ENCODE data around the gene AS3MT.
"Not testable (repeated sequence)": the region's sequence is repeated elsewhere in the genome, so short reads cannot be mapped to it uniquely, and the experiment has no call there.

AS3MT gene, protein sequence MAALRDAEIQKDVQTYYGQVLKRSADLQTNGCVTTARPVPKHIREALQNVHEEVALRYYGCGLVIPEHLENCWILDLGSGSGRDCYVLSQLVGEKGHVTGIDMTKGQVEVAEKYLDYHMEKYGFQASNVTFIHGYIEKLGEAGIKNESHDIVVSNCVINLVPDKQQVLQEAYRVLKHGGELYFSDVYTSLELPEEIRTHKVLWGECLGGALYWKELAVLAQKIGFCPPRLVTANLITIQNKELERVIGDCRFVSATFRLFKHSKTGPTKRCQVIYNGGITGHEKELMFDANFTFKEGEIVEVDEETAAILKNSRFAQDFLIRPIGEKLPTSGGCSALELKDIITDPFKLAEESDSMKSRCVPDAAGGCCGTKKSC

DNA sequence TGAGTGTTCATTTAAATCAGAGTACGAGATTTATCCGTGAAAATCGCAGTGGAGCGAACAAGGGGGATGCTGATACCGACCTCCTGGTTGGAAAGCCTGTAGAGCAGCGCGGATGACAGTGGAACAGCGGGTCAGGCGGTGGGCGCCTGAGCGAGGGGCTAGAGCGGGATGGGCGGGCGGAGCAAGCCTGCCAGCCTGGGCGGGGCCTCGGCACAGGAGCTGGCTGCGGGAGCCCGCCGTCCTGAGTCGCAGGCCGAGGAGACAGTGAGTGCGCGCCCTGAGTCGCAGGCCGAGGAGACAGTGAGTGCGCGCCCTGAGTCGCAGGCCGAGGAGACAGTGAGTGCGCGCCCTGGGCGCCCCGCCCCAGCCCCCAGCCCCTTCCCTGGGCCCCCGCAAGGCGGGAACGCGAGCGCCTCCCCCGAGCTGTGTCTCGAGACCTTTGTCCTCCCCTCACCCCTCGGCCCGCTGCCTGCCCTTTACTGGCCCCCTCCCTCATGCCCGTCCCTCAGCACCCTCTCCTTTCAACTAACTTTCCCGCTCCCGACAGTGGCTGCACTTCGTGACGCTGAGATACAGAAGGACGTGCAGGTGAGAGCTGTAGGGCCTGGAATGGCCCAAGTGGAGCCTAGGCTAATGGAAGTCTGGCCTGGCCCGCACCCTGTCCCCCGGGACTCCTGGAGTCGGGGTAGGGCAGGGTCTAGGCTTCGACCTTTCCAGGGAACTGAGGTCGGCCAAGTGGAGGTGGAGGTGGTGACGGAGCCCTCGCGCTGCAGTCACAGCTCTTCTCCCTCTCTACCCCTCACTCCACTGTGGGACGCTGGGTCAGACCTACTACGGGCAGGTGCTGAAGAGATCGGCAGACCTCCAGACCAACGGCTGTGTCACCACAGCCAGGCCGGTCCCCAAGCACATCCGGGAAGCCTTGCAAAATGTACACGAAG lies at the start of gene AS3MT:
TSS of gene AS3MT (plus strand) at position 213 of the 941 bp plus-strand sequence. CDS start at position 336, 123 bp downstream.
- peak; percentile 48 for DNase-seq (ENCODE audit: low spot score)

GRCh38 chr10:102820008-102820407 lies 49.3 kb upstream of the AS3MT start:
- not testable (repeated sequence) for DNase-seq (ENCODE audit: low spot score)

DNA sequence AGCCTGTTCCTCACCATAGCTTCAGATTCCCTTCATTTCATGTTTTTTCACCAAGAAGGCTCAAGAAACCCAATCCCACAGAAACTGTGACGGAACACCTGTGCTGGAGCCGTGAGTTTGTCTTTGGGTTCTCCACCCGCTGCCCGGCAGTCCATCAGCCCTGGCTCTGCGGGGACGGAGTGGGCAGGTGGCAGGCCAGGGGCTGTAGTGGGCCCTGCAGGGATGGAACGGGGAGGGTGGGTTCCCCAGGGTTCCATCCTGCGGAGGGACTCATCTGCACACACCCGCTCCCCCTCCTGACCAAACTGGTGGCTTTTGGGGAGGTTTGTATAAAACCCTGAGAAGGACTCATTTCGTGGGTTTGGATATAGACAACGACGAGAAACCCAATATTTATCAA lies 47.0 kb upstream of the AS3MT start:
- DNase-seq (ENCODE audit: low spot score): no peak

- no peak for DNase-seq (ENCODE audit: low spot score)
Measured at GRCh38 chr10:102824664-102825063, 44.6 kb upstream of the AS3MT start.

GRCh38 chr10:102826148-102826796 lies 43.0 kb upstream of the AS3MT start:
- DNase-seq (ENCODE audit: low spot score): no peak

DNA sequence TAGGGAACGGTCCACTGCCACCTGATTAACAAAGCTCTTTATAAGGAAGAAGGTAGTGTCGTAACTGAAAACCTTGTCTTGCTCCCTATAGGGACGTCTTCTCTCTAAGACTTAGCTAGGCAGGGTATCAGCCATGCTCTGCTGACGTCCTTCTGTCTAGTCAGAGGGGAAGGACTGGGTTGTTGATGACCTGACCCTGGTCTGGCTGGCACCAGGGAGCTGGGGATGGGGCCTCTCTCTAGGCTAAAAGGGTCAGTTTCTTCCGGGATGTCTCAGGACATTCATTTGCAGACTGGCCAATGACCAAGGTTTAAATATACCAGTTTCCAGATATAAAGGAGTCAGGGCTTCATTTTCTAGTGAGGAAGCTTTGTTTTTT lies 41.7 kb upstream of the AS3MT start:
- no peak for DNase-seq (ENCODE audit: low spot score)

GRCh38 chr10:102831322-102832071 lies 37.8 kb upstream of the AS3MT start:
- DNase-seq (ENCODE audit: low spot score): no peak

DNA sequence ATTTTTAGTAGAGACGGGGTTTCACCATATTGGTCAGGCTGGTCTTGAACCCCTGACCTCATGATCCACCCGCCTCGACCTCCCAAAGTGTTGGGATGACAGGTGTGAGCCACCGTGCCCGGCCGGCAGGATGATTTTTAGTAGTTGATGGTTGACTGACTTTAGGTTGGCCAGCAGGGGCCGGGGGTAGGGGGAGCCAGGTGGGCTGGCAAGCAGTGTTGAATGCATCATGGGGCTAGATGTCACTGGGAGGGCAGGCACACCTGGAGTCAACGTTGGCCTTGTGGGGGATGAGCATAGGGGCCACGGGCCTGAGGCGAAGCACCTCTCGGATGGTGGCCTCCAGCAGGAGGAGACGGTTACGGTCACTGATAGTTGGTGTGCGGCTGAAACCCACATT lies 37.0 kb upstream of the AS3MT start:
- DNase-seq (ENCODE audit: low spot score): no peak

DNA sequence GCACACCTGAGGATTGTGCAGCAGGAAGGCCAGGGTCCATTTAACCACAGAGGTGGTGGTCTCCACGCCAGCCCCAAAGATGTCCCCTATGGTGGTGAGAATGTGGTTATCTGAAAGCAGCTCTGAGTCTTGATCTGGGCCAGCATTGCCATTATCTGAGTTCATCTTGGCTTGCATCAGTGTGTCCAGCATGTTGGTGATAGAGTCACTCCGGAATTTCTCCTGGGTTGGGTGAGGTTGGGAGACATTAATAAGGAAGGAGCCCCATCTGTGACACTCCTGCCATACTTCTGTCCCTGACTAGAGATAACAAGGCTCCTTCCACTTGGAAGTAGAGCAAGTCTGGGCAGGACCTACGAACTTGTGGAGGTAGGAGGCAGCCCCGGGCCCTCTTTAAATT lies 36.3 kb upstream of the AS3MT start:
- DNase-seq (ENCODE audit: low spot score): no peak

DNA sequence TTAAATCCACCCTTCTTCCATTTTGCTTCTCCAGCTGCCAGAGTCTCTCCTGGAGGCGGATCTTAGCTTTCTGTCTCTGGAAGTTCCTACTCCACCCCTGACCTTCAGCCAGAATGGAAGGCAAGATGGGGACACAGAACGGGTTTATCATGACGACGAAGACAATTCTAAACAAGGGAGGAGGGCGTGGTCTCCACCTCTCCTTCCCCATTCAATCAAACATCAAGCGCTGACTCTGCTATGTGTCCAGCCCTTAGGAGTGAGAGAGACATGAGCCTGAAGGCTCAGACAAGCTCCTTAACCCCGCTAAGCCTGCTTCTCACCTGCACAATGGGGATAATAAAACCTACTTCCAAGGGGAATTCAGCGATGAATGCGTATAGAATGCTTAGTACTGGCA lies 35.1 kb upstream of the AS3MT start:
- no peak for DNase-seq (ENCODE audit: low spot score)

DNA sequence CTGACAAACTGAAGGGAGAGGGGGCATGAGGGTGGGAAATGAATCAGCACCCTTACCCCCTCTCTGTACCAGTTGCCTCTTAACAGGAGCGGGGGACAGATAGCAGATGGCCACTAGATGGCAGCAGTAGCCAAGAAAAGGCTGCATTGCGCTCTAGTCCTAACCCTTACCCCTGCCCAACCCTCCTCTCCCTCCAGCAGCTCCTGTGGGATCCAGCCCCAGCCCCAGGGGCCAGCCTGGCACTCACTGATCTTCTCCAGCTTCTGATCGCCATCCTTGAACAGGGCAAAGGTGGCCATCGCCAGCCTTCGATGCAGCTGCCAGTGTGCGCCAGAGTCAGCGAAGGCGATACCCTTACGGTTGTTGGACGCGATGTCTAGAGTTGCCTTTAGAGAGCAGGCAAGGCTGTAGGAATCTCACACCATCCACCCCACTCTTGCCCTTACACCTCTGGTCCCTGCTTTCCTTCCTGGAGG lies 34.2 kb upstream of the AS3MT start:
- peak; percentile 85 for DNase-seq (ENCODE audit: low spot score)

DNA sequence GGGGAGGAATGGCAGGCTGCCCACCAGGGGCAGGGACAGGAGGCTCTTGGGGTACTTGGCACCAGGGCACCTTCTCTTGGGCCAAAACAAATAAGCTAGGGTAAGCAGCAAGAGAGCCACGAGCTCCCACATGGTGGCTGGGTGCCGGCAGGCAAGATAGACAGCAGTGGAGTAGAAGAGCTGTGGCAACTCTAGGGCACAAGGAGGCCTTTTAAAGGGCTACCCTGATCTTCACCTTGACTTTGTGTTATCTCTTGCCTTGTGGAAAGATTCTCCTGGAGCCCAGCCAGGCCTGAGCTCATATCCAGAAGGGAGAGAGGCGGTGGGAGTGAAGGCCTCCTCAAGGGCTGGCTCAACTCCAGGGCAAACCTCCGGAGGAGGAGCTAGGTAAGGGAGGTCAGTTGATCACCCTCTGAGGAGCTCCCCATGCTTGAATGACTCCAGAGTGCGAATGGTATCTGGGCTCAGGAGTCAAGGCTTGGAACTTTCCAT lies 32.0 kb upstream of the AS3MT start, which contains the start of gene CYP17A1:
TSS of gene CYP17A1 (minus strand) at position 184 of the 492 bp plus-strand sequence. CDS start at position 132, 52 bp downstream.
- DNase-seq (ENCODE audit: low spot score): peak; percentile 9

DNA sequence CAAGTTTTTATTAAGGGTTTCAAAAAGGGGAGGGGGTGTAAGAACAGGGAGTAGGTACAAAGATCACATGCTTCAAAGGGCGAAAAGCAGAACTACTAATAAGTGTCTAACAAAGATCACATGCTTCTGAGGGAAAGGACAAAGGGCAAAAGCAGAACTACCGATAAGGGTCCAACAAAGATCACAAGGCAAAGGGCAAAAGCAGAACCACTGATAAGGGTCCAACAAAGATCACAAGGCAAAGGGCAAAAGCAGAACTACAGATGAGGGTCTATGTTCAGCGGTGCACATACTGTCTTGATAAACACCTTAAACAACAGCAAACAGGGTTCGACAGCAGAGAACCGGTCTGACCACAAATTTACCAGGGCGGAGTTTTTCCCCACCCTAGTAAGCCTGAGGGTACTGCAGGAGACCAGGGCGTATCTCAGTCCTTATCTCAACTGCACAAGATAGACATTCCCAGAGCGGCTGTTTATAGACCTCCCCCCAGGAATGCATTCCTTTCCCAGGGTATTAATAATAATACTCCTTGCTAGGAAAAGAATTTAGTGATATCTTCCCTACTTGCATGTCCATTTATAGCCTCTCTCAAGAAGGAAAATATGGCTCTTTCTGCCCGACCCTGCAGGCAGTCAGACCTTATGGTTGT lies 30.9 kb upstream of the AS3MT start:
- not testable (repeated sequence) for DNase-seq (ENCODE audit: low spot score)

- DNase-seq (ENCODE audit: low spot score): no peak
Measured at GRCh38 chr10:102841827-102842345, 27.4 kb upstream of the AS3MT start.

DNA sequence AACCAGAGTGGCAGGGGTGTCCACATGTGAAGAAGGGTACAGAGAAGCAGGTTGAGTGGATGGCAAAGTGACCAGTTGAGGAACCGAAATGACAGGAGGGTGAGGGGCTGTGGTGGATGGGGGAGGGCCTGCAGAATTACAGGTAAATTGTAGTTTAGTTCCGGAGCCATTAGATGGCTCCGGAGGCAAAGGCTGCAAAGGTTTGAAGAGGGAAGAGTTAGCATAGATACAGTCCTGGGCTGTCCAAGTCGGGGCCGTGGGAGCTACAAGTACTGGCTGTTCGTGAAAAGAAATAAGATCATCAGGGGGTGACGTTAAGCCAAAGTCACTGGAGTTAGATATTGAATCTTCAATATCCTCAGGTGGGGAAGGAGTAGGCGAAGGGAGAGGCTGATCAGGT lies 26.1 kb upstream of the AS3MT start:
- DNase-seq (ENCODE audit: low spot score): not testable (repeated sequence)

GRCh38 chr10:102844190-102844776 lies 25.0 kb upstream of the AS3MT start:
- not testable (repeated sequence) for DNase-seq (ENCODE audit: low spot score)

DNA sequence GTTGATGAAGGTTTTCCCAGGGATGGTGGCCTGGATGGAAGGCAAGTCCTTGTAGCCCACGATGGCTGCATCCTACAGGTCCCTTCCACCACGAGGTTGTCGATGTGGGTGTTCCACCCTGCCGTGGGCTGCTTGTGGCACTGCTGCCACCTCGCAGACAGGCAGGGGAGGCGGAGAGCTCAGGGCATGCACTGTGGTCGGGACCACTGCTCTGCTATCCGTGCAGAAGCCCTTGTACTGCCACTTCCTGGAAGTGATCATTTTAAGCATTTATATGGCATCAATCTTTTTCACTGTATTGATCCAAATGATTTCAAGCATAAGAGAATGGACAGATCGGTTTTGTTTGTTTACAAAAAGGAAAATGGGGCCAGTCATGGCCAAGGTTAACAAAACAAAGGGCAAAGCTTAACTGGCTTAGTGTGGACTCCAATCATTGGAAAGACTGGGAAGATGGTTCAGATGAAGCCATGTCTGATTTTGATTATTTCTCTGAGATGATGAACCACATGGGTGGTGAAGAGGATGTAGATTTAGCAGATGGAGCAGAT lies 23.8 kb upstream of the AS3MT start:
- DNase-seq (ENCODE audit: low spot score): no peak

- DNase-seq (ENCODE audit: low spot score): no peak
Measured at GRCh38 chr10:102850025-102850518, 19.2 kb upstream of the AS3MT start.

DNA sequence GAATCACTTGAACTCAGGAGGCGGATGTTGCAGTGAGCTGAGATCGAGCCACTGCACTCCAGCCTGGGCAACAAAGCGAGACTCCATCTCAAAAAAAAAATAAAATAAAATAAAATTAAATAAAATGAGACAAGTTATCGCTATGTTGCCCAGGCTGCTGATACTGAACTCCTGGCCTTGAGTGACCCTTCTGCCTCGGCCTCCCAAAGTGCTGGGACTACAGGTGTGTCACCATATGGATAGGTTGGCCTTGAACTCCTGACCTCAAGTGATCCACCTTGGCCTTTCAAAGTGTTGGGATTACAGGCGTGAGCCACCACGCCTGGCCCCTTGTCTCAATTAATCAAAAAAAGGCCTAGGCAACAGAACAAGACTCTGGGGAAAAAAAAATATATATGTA lies 16.0 kb upstream of the AS3MT start:
- DNase-seq (ENCODE audit: low spot score): not testable (repeated sequence)

Data from cerebellar cortex (tissue), 1 donor.